Kidney (tissue), 14 donors: ENCODE data around the gene IL17REL. TPM values are rescaled to one million over a fixed set of nuclear protein-coding genes. Genes with fewer than 3 reads are reported as not detected.

ENCODE experiments used
- DNase-seq, 5 donors: peaks; one replicate each; pipeline ENCODE4 v3.0.0-alpha.2; 2013 to 2020
- FAIRE-seq: peaks from 2 replicates; lab custom pipeline; 2012; peaks lifted over from hg19 to GRCh38; lab: Jason Lieb, UNC
- H3K27ac ChIP-seq, 2 donors: one replicate each; pipeline ENCODE4 v1.7.0; 2013; ENCODE audit warnings: low read depth in 2 of 2, low read length in 2 of 2, inconsistent platforms in 1 of 2
- H3K27me3 ChIP-seq: one replicate; pipeline ENCODE4 v1.7.1; 2013; ENCODE audit warnings: low read length, inconsistent platforms; ENCODE audit not compliant: control insufficient read depth, insufficient read depth
- H3K36me3 ChIP-seq, 3 donors: one replicate each; pipeline versions ENCODE4 v1.7.0 to v1.7.1; 2013; ENCODE audit warnings: low read length in 3 of 3, control low read depth in 1 of 3, inconsistent platforms in 1 of 3; ENCODE audit not compliant: insufficient read depth in 3 of 3, control insufficient read depth in 2 of 3
- H3K4me1 ChIP-seq, 3 donors: one replicate each; pipeline versions ENCODE4 v1.7.0 to v1.7.1; 2013; ENCODE audit warnings: low read length in 3 of 3, inconsistent platforms in 1 of 3, low read depth in 1 of 3; ENCODE audit not compliant: control insufficient read depth in 2 of 3, insufficient read depth in 2 of 3
- H3K4me3 ChIP-seq, 3 donors: one replicate each; pipeline versions ENCODE4 v1.7.0 to v1.8.1; 2013; ENCODE audit warnings: low read length in 3 of 3, control low read depth in 1 of 3, inconsistent platforms in 1 of 3
- H3K9ac ChIP-seq, 3 donors: one replicate each; pipeline versions ENCODE4 v1.7.0 to v1.7.1; 2013; ENCODE audit warnings: low read length in 3 of 3, control low read depth in 1 of 3, inconsistent platforms in 1 of 3
- H3K9me3 ChIP-seq, 3 donors: one replicate each; pipeline versions ENCODE4 v1.7.0 to v1.7.1; 2013; ENCODE audit warnings: low read length in 3 of 3, control low read depth in 1 of 3, inconsistent platforms in 1 of 3; ENCODE audit not compliant: control insufficient read depth in 2 of 3, insufficient read depth in 1 of 3
- CTCF ChIP-seq: IDR thresholded peaks from 3 replicates; pipeline ENCODE4 v1.5.1; 2012; ENCODE audit warnings: mild to moderate bottlenecking, moderate library complexity, borderline replicate concordance; ENCODE audit not compliant: insufficient read depth; ENCODE audit errors: extremely low read depth
- intact Hi-C: fragments of 100-400 bp; cut with DNase I; formaldehyde crosslinking; loops from one replicate; pipeline ENCODE4 v1.11.1; 2022
- polyA plus RNA-seq: library from polyadenylated mRNA; stranded (reverse); fragments of 350-450 nt; fragmentation: Illumina TruSeq; extraction: RNeasy Lipid Tissue Mini Kit (QIAGEN cat#74804); gene quantifications from one replicate; pipeline ENCODE4 v1.2.3, GENCODE V29; 2014; ENCODE audit warnings: low read depth, low replicate concordance; ENCODE audit not compliant: insufficient read depth
- total RNA-seq: library from RNA; stranded (reverse); fragmentation: NEBNext Ultra II Directional; extraction: Animal tissue kit (Norgen Biotek cat#: 25700); gene quantifications from one replicate; pipeline ENCODE4 v1.2.1, GENCODE V29; 2021
- donor health status: control.
- donor health status: control.
- donor health status: control.
- donor health status: control.
- donor health status: control.
- donor health status: DM: yes; HTN: yes; CAD: no.
- donor health status: Normal renal cell carcinoma (clear cell type).

Gene IL17REL
- total and polyA plus RNA-seq, 2 donors from 2014 or later = 0.16 TPM; not detected in 1

- Histone ChIP-seq H3K4me1 (peaks cover 0 to 32% (median 16%) of the 10 kb centered on the region in 3 donors), H3K27me3 (no peaks in the 10 kb centered on the region), H3K9ac (peak overlapping the region in 2 of 3 donors; percentile 69 to 82), H3K36me3 (peaks cover 0 to 22% (median 7%) of the 10 kb centered on the region in 3 donors), H3K4me3 (peak overlapping the region in 2 of 3 donors; percentile 65 to 71), H3K9me3 (no peaks in the 10 kb centered on the region), H3K27ac (peak overlapping the region; percentile 96 to 97)
- DNase-seq (peak in 2 of 5 donors; percentile 65 to 86), FAIRE-seq (no peak)
- intact Hi-C loops = no loop called here
- no peak for TF ChIP-seq CTCF
Measured at GRCh38 chr22:49958931-49959781, 53.4 kb downstream of the IL17REL start.

GRCh38 chr22:49958366-49958921 lies 54.1 kb downstream of the IL17REL start:
- Histone ChIP-seq H3K4me1 (peaks cover 0 to 37% (median 16%) of the 10 kb centered on the region in 3 donors), H3K4me3 (no peak overlapping the region), H3K9ac (no peak overlapping the region), H3K27ac (peak overlapping the region in 1 of 2 donors; percentile 43), H3K36me3 (peaks cover 0 to 14% (median 4%) of the 10 kb centered on the region in 3 donors), H3K9me3 (no peaks in the 10 kb centered on the region), H3K27me3 (no peaks in the 10 kb centered on the region)
- FAIRE-seq (no peak), DNase-seq (peak in 2 of 5 donors; percentile 53 to 73)
- intact Hi-C loops = no loop called here
- no peak for TF ChIP-seq CTCF

GRCh38 chr22:49957826-49958365 lies 54.7 kb downstream of the IL17REL start:
- Histone ChIP-seq H3K36me3 (peaks cover 0 to 10% (median under 1%) of the 10 kb centered on the region in 3 donors), H3K27me3 (no peaks in the 10 kb centered on the region), H3K9ac (no peak overlapping the region), H3K27ac (no peak overlapping the region), H3K9me3 (no peaks in the 10 kb centered on the region), H3K4me1 (peaks cover 0 to 38% (median 21%) of the 10 kb centered on the region in 3 donors), H3K4me3 (no peak overlapping the region)
- intact Hi-C loops = no loop called here
- no peak for DNase-seq
- no peak for TF ChIP-seq CTCF
- no peak for FAIRE-seq
